Ovary (tissue), 1 donor: ENCODE results near the gene FIG4.

Experiments used
- EP300 ChIP-seq: sonication (generic); formaldehyde crosslinking; IDR thresholded peaks from one replicate; pipeline ENCODE4 v1.6.1; 2017; ENCODE audit warnings: antibody characterized with exemption
- POLR2A ChIP-seq: fragments of 450-650 bp; IDR thresholded peaks from one replicate; pipeline ENCODE4 v1.6.1; 2017; ENCODE audit warnings: antibody characterized with exemption, mild to moderate bottlenecking, moderate library complexity

- TF ChIP-seq POLR2A (no peak), EP300 (no peak)
These were observed 52.6 kb downstream of the FIG4 start for GRCh38 chr6:109743739-109744138.
